ENCODE data around the gene NEDD4.

Gene NEDD4

DNA sequence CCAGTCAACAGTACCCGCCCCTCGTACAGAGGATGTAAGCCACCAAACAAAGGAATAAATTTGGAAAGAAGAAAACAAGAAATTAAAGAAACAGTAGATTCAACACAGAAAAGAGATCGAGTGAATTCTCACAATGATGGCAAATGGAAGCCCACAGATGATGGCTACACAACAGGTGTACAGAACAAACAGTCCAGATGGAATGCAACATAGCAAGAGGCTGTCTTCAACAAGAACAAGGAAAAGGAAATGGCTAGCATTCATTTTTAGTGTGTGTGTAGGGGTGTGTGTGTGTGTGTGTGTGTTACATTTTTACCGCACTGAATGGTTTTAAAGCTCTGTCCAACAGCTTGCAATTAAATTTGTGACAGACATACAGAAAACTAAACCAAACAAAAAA lies 12.9 kb downstream of the NEDD4 start:
- H3K27me3 ChIP-seq (ENCODE audit: insufficient read depth, low read depth, severe bottlenecking), result no peaks in the 10 kb centered on the region
- DNase-seq, result no peak
- H3K36me3 ChIP-seq, result no peaks in the 10 kb centered on the region
- H3K4me3 ChIP-seq (ENCODE audit: low read depth, low read length), result no peak overlapping the region
- no peaks in the 10 kb centered on the region for H3K9me3 ChIP-seq (ENCODE audit: severe bottlenecking)
- no peak overlapping the region for H3K27ac ChIP-seq
- TF ChIP-seq, protein P1, sequence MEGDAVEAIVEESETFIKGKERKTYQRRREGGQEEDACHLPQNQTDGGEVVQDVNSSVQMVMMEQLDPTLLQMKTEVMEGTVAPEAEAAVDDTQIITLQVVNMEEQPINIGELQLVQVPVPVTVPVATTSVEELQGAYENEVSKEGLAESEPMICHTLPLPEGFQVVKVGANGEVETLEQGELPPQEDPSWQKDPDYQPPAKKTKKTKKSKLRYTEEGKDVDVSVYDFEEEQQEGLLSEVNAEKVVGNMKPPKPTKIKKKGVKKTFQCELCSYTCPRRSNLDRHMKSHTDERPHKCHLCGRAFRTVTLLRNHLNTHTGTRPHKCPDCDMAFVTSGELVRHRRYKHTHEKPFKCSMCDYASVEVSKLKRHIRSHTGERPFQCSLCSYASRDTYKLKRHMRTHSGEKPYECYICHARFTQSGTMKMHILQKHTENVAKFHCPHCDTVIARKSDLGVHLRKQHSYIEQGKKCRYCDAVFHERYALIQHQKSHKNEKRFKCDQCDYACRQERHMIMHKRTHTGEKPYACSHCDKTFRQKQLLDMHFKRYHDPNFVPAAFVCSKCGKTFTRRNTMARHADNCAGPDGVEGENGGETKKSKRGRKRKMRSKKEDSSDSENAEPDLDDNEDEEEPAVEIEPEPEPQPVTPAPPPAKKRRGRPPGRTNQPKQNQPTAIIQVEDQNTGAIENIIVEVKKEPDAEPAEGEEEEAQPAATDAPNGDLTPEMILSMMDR (IDR thresholded peaks at IDR 0.05; ENCODE audit: low read depth, low read length), result no peak

DNA sequence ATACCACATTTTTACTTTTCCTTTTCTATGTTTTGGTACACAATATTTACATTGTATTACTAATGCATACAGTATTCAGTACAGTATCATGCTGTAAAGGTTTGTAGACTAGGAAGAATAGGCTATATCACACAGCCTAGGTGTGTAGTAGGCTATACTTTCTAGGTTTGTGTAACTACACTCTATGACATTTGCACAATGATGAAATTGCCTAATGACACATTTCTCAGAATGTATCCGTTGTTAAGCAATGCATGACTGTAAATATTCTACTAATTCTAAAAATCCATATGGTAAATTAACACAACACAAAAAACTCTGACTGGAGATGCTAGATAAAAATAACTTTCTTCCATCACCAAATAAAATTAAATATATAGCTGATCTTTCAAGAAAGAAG lies 16.2 kb downstream of the NEDD4 start:
- TF ChIP-seq, protein P1 (IDR thresholded peaks at IDR 0.05; ENCODE audit: low read depth, low read length), result no peak
- Histone ChIP-seq H3K27me3 (ENCODE audit: insufficient read depth, low read depth, severe bottlenecking) (no peaks in the 10 kb centered on the region), H3K9me3 (ENCODE audit: severe bottlenecking) (no peaks in the 10 kb centered on the region), H3K4me3 (ENCODE audit: low read depth, low read length) (no peak overlapping the region), H3K36me3 (no peaks in the 10 kb centered on the region), H3K27ac (no peak overlapping the region)
- no peak for DNase-seq

DNA sequence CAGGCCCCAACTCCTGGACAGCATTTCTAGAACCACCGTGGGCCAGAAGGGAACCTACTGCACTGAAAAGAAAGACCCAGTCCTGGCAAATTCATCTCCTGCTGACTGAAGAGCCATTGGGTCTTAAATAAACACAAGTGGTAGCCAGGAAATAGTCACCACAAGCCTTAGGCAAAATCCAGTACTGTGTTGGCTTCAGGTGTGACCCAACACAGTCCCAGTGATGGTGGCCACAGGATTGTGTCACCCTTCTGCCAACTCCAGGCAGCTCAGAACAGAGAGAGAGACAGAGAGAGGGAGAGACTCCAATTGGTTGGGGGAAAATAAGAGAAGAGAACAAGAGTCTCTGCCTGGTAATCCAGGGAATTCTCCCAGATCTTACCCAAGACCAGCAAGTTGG lies 23.1 kb downstream of the NEDD4 start:
- no peak for DNase-seq
- Histone ChIP-seq H3K27ac (no peak overlapping the region), H3K27me3 (ENCODE audit: insufficient read depth, low read depth, severe bottlenecking) (no peaks in the 10 kb centered on the region), H3K36me3 (no peaks in the 10 kb centered on the region), H3K9me3 (ENCODE audit: severe bottlenecking) (no peaks in the 10 kb centered on the region), H3K4me3 (ENCODE audit: low read depth, low read length) (no peak overlapping the region)
- TF ChIP-seq, protein P1 (IDR thresholded peaks at IDR 0.05; ENCODE audit: low read depth, low read length), result no peak

DNA sequence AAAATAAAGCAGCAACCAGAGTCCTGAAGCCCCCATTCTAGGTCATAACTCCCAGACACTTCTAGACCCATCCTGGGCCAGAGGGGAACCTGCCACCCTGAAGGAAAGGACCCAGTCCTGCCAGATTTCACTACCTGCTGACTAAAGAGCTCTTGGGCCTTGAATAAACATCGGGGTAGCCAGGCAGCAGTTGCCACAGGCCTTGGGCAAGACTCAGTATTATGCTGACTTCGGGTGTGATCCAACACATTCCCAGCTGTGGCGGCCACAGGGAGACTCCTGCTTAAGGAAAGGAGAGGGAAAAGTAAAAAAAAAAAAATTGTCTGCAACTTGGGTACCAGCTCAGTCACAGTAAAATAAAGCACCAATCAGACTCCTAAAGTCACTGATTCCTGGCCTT lies 23.8 kb downstream of the NEDD4 start:
- no peak for DNase-seq
- no peak overlapping the region for H3K27ac ChIP-seq
- no peak overlapping the region for H3K4me3 ChIP-seq (ENCODE audit: low read depth, low read length)

DNA sequence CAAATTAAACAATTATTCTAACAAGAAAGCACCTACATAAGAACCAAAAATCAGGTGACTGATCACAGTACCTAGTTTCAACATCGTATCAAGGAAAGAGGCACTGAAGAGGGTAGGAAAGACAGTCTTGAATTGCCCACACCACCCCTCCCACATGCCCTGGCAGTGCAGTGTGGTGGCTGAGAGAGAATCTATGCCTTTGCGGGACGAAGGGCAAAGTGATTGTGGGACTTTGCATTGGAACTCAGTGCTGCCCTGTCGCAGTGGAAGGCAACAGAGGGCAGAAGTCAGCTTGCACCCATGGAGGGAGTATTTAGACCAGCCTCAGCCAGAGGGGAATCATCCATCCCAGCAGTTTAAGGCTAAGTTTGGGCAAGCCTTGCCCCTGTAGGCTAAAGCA lies 24.5 kb downstream of the NEDD4 start:
- H3K27ac ChIP-seq, result no peak overlapping the region
- H3K9me3 ChIP-seq (ENCODE audit: severe bottlenecking), result no peaks in the 10 kb centered on the region
- TF ChIP-seq, protein P1 (IDR thresholded peaks at IDR 0.05; ENCODE audit: low read depth, low read length), result no peak
- no peaks in the 10 kb centered on the region for H3K27me3 ChIP-seq (ENCODE audit: insufficient read depth, low read depth, severe bottlenecking)
- H3K4me3 ChIP-seq (ENCODE audit: low read depth, low read length), result no peak overlapping the region
- no peak for DNase-seq
- no peaks in the 10 kb centered on the region for H3K36me3 ChIP-seq

More for the DNA sequence above, 23.8 kb downstream of the NEDD4 start:
- no peaks in the 10 kb centered on the region for H3K9me3 ChIP-seq (ENCODE audit: severe bottlenecking)
- no peaks in the 10 kb centered on the region for H3K36me3 ChIP-seq
- no peaks in the 10 kb centered on the region for H3K27me3 ChIP-seq (ENCODE audit: insufficient read depth, low read depth, severe bottlenecking)
- TF ChIP-seq, protein P1 (IDR thresholded peaks at IDR 0.05; ENCODE audit: low read depth, low read length), result no peak

DNA sequence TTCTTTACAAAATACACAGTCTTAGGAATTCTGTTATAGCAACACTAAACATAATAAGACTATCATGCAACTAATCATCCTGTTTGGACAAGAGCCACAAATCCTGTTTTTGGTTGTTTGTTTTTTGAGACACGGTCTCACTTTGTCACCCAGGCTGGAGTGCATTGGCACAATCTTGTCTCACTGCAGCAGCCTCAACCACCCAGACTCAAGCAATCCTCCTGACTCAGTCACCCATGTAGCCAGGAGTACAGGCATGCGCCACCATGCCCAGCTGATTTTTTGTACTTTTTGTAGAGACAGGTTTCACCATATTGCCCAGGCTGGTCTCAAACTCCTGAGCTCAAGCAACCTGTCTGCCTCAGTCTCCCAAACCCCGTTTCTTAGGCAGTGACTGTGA lies 28.3 kb downstream of the NEDD4 start:
- no peaks in the 10 kb centered on the region for H3K36me3 ChIP-seq
- H3K9me3 ChIP-seq (ENCODE audit: severe bottlenecking), result no peaks in the 10 kb centered on the region
- H3K4me3 ChIP-seq (ENCODE audit: low read depth, low read length), result no peak overlapping the region
- no peak for DNase-seq
- TF ChIP-seq, protein P1 (IDR thresholded peaks at IDR 0.05; ENCODE audit: low read depth, low read length), result no peak
- no peak overlapping the region for H3K27ac ChIP-seq
- no peaks in the 10 kb centered on the region for H3K27me3 ChIP-seq (ENCODE audit: insufficient read depth, low read depth, severe bottlenecking)

Measured in WERI-Rb-1 (cell line).